CD4-positive, alpha-beta T cell treated with Interleukin-2 at 100 ng/mL for 4 hours (primary cell): ENCODE measurements around the gene PTPRCAP.

Experiments
- DNase-seq: peaks from one replicate; pipeline ENCODE4 v3.0.0-alpha.2; 2020; ENCODE audit warnings: low spot score

The PTPRCAP gene

GRCh38 chr11:67465189-67465510 is 27.7 kb upstream of the PTPRCAP start:
- DNase-seq, result no peak

DNA sequence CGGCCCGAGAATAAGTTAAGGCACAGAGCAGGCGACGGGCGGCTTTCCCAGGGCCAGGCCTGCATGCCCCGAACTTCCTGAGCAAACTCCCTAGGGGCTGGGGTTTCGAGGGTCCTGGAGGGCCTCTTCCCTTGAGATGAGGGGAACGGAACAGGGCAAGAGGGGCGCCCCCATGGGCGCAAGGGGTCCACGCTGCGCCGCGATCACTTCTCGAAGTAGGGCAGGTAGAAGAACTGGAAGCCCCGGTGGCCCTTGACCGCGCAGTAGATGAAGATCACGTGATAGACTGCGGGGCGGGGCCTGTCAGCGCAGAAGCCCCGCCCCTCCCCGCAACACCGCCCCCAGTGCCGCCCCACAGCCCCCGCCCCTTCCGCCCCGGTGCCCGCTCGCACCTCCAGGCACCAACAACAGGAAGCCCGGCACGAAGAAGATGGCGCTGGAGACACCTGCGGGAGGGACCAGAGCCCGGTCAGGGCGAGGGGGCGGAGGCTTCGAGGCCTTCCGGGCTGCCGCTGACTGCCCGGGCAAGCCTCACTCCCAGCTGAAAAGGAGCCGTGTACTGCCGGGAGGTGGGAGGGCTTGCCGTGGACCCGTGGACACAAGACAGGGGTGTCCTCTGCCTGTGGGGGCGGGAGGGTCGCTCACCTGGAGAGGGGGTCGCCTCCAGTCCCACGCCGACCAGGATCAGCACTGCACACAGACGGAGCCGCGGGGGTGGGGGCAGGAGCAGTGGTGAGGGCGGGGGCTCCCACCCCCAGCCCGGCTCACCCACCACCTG is 27.1 kb upstream of the PTPRCAP start:
- DNase-seq, result peak; percentile 94

DNA sequence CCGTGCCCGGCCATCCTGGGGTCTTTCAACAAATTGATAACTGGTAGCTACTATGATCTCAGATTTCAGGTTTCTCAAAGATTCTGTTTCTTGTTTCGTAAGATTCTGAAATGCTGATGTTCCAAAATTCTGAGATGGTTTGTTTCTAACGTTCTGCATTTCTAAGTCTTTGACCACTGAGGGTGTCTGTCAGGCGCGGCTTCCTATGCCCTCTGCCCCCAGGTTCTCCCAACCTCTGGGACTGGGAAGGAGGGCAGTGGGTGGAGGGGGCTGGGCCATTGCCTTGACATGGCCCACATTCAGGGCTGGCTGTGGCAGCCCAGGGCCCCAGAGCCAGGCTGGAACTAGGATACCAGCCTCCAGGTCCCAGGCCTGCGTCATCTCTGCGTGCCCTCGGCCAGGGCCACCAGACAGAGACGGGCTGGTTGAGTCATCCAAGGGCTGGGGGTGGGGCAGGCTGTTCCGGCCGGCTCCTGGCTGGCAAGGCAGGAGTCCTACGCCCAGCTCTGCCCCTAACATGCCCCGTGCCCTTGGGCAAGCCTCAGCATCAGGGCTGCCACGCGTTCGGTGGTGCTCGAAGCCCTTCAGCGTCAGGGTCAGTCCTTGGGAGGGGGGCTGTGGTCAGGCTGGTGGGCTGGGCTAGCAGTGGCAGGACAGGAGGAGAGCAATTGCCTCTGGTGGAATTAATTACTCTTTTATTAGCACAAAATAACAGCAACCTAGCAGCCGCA is 26.4 kb upstream of the PTPRCAP start:
- DNase-seq, result no peak

GRCh38 chr11:67463186-67463585 is 25.7 kb upstream of the PTPRCAP start:
- DNase-seq, result no peak

GRCh38 chr11:67458266-67458665 is 20.8 kb upstream of the PTPRCAP start:
- DNase-seq, result no peak

DNA sequence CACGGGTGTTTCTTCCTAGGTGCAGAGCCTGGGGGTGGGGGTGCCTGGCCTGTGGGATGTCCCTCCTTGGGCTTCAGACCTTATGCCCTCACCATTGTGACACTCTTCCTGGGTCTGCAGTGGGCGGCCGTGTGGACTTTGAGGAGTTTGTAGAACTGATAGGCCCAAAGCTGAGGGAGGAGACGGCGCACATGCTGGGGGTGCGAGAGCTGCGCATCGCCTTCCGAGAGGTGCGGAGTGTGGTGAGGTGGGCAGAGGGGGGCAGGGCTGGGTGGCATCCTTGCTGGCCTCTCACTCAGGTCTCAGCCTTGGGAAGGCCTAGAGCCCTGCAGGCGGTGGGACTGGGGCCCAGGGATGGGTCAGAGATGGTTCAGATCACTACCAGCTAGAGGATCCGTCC is 20.0 kb upstream of the PTPRCAP start:
- no peak for DNase-seq

DNA sequence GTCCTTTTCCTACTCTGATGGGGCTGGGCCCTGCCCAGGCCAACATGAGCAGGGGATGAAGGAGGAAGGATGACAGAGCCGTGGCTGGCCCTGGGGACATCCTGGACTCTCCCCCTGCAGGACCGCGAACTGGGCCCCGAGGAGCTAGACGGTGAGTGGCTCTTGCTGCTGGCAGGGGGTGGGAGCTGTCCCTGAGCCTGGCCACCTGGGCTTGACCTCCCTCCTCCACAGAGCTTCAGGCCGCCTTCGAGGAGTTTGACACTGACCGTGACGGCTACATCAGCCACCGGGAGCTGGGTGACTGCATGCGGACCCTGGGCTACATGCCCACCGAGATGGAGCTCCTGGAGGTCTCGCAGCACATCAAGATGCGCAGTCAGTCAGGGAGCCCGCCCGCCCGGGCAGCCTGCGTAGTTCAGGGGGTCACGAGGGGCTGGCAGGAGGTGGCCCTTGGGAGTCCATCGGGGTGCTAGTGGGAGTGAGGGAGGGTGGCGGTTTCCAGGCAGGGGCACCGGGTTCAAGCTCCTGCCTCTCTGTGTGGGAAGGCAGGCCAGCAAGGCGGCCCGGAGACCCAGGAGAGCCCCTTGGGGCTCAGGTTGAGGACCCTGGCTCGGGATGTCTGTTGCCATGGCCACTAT is 18.7 kb upstream of the PTPRCAP start:
- no peak for DNase-seq

DNA sequence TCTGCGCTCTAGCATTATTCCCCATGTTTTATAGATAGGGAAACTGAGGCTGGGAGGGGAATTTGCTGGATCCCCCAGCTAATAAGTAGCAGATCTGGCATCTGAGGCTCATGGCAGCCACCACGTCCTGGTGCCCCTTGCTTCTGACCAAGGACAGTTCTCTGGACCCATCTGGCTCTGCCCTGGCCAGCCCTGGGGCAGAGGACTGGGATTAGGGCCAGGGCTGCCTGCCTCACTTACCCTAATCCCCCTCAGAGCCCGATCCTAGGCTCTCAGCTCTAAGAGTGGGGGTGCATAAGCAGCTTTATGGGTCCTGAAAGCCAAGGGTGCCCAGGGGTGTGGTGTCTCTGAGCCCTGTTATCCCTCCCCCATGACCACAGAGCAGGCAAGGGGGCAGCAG is 17.6 kb upstream of the PTPRCAP start, which contains the start of gene CABP4:
Gene CABP4 (plus strand): TSS at position 301 of the 400 bp plus-strand sequence. CDS start 70 bp downstream, at position 371.
- DNase-seq, result no peak

GRCh38 chr11:67453816-67454732 is 16.6 kb upstream of the PTPRCAP start:
- DNase-seq, result no peak

GRCh38 chr11:67452141-67452952 is 14.9 kb upstream of the PTPRCAP start, which contains the start of gene GPR152:
GPR152 (minus strand) TSS chr11:67452729; CDS start chr11:67452724, 5 bp downstream.
- DNase-seq, result no peak

- no peak for DNase-seq
Observed at GRCh38 chr11:67451658-67451976, 14.1 kb upstream of the PTPRCAP start.

DNA sequence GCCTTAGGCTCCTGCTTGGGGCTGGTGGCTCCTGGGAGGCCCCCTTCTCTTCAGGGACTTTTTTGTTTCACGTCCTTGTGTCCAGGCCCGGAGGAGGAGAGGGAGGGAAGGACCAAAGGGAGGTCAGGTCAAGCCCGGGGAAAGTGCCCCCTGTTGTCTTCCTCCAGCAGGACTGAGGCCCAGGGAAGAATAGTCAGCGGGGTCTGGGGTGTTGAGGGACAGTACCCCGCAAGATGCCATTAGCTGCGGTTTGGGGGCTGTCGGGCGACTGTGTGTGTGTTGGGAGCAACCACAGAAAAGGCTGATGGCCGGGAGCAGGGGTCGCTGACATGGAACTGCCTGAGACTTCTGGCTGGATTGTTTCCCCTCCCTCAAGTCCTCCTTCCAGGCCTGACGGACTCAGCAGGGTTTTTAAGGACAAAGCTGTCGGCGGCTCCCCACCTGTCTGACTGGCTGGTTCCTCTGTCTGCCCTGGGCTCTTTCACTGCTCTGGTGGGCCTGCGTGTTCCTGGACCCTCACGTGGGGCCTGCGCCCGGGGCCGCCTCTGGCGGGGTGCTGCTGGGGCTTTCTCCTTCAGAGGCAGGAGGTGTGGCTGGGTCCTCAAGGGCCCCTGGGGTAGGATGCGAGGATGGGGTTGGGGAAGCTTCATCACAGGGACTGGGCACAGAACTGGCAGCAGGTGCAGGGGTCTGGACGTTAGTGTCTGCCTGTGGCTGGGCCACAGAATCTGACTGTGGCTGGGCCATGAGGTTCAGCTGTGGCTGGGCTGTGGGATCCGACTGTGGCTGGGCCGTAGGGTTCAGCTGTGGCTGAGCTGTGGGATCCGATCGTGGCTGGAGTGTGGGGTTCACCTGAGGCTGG is 13.5 kb upstream of the PTPRCAP start:
- DNase-seq, result no peak

- no peak for DNase-seq
Observed at GRCh38 chr11:67449116-67449844, 11.8 kb upstream of the PTPRCAP start.

GRCh38 chr11:67448220-67448609 is 10.7 kb upstream of the PTPRCAP start:
- DNase-seq, result no peak

GRCh38 chr11:67445515-67445914 is 8.0 kb upstream of the PTPRCAP start:
- no peak for DNase-seq

DNA sequence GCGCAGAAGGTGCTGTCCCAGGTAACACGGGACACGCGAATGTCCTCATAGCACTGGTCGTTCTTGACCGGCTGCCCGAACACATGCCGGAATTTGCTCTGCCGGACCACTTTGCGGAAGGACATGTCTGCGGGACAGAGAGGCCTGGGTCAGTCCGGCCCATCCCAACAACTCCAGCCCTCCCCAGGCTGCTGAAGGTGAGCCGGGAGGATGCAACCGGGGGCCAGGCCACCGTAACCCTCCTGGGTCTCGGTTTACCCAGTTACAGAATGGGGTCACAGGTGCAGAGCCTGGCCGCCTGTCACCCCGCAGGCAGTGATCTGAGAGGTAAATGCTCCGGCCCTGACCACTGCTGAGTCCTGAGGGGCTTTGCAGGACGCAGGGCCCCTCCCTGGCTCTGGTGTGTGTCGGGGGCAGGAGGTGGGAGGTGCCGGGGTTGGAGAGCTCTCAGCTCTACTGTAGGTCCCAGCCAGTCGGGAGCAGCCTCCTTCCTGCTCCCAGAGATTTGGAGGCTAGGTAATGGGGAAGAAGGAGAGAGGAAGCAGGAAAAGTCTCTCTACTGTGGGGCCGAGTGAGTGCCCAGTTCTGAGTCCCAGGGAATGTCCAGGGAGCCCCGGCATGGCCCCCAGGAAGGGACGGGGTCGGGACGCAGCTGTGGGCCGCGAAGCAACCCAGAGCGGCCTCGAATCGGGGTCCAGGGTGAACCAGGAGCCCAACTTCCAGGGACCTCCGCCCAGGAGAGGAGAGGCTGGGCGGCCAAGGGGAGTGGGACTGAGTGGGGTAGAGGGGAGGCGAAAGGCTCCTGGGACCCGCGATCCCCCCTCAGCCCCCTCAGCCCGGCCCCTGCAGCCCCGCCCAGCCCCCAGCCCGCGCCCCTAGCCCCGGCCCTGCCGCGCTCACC is 5.3 kb upstream of the PTPRCAP start:
- DNase-seq, result no peak

GRCh38 chr11:67441731-67442351 is 4.4 kb upstream of the PTPRCAP start:
- no peak for DNase-seq

DNA sequence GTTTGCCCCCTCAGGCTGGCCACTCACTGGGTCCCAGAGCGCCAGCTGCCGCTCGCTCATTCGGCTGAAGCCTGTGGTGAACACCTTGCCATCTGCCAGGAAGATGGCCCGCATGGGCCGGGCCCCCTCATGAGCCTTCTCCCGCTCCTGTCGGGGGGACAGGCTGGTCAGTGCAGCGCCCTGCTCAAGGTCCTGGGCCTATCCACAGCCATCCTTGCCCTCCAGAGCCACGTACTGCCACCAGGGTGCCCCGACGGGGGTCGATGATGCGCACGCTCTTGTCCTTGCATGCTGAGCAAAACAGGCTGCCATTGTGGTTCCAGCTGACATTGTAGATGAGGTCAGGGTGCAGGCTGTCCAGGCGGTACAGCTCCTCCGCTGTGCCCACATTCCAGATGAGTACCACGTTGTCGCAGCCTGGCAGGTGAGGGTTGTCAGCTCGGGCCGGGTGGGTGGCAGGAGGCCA is 3.6 kb upstream of the PTPRCAP start:
- DNase-seq, result no peak
